Measurements from ENCODE around the gene GNAI3. TPM values are rescaled to one million over a fixed set of nuclear protein-coding genes. Genes with fewer than 3 reads are reported as not detected.

GNAI3 gene
- polyA plus RNA-seq, 12 donors, result 6.2 to 10.7 (median 7.6) TPM; not detected in 1

GRCh38 chr1:109621379-109622136 lies 73.1 kb downstream of the GNAI3 start:
- DNase-seq, result no peak

- no peak for DNase-seq
Measured at GRCh38 chr1:109622137-109622892, 73.9 kb downstream of the GNAI3 start.

- DNase-seq, result no peak
Measured at GRCh38 chr1:109622895-109623294, 74.5 kb downstream of the GNAI3 start.

DNA sequence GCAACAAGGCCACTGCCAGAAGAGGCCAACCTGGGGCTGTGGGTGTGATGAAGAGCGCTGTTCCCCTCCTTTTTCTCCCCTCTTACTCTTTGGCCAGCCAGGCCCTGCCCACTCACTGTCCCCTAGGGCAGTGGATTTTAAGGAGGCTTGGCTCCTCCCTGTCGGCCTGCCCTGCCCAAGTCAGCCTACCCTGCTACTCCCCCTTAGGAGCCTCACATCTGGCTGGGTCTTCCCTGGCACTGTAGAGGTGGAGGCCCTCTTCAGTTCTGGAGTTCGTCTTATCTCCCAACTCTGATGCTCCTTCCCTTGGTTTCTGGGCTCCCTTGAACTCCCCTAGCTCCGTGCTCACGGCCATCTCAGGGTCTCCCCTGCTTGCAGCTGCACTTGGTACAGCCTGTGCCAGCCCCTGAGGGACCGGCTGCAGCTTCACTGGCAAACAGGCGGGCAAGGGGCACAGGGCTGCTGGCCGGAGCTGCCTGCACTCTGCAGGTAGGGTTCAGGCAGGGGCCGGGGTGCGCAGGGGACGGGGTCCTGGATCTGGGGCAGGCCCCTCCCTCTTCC lies 75.3 kb downstream of the GNAI3 start:
- DNase-seq, result no peak

GRCh38 chr1:109624201-109625010 lies 76.0 kb downstream of the GNAI3 start:
- DNase-seq, result no peak

DNA sequence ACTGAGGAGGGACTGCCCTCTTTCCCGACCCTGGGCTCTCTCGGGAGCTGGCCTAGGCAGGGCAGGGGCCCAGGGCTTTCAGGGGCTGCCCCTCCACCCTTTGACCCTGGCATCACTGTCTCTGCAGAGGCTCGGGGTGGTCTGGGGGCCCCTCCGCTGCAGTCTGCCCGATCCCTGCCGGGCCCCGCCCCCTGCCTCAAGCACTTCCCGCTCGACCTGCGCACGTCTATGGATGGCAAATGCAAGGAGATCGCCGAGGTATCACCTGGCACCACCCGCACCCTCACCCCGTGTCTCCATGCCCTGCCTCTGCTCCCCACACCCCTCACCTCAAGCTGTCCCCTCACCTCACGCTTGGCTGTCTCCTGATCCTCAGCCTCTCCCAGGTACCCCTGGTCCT lies 76.8 kb downstream of the GNAI3 start:
- DNase-seq, result no peak

DNA sequence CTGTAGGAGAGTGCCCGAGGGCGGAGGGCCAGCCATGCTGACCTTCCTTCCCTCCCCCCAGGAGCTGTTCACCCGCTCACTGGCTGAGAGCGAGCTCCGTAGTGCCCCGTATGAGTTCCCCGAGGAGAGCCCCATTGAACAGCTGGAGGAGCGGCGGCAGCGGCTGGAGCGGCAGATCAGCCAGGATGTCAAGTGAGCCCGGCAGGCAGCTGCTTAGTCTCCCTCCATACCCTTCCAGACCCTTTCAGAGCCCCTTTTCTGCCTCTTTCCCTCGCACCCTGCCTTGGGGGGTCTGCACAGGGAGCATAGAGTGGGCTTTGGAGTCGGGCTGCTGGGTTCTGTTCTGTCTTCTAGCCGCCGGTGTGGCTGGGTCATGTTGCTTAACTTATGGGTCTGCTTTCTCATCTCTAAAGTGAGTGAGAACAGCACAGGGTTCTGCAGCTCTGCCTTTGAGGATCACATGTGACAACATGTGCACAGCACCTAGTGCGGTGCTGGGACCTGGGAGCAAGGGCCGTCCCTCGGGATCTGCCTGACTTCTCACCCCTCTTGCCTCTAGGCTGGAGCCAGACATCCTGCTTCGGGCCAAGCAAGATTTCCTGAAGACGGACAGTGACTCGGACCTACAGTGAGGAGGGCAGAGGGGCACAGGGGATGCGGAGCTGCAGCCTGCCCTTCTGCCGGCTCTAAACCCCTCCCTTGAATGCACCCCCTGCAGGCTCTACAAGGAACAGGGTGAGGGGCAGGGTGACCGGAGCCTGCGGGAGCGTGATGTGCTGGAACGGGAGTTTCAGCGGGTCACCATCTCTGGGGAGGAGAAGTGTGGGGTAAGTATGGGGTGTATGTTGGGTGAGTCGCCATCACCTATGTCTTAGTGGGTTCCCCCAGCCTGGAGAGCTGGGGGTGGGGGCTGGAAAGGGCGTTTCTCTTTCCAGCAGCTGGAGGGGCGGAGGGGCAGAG lies 77.5 kb downstream of the GNAI3 start:
- no peak for DNase-seq

GRCh38 chr1:109626682-109627408 lies 78.4 kb downstream of the GNAI3 start:
- DNase-seq, result no peak

DNA sequence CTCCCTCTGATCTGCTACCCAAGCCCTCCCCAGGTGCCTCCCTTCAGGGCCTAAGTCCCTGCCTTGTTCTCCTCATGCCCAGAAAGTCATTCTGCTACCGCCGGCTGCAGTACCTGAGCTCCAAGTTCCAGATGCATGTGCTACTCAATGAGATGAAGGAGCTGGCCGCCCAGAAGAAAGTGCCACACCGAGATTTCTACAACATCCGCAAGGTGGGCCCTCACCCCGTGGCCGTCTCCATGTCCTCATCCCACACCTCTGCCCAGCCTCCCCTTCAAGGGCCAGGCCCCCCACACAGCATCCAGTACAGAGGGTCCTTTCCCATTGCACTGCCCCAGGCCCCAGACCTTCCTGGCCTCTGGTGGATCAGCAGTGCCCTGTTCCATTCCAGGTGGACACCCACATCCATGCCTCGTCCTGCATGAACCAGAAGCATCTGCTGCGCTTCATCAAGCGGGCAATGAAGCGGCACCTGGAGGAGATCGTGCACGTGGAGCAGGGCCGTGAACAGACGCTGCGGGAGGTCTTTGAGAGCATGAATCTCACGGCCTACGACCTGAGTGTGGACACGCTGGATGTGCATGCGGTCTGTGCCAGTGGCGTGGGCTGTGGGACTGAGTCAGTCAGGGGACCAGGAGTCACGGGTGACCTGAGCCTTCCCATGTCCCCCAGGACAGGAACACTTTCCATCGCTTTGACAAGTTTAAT lies 79.4 kb downstream of the GNAI3 start:
- no peak for DNase-seq

GRCh38 chr1:109628540-109629321 lies 80.3 kb downstream of the GNAI3 start:
- no peak for DNase-seq

DNA sequence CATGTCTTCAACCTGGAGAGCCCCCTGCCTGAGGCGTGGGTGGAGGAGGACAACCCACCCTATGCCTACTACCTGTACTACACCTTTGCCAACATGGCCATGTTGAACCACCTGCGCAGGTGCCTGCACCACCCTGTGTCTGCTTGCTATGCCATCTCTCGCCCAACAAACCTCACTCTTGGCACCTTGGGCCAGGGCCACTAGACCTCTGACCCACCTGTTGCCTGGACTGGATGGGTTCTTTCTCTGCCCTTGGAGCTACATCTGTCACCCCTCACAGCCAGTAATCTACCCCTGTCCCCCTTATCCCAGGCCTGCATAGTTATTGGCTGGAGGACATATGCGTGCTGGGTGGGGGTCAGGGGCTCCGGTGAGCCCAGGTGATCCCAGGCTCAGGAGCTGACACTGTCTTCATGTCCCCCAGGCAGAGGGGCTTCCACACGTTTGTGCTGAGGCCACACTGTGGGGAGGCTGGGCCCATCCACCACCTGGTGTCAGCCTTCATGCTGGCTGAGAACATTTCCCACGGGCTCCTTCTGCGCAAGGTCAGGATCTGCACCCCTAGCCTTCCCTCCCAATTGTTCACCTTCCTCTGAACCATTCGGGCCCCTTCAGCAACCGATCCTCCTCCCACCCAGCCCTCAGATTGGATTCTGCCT lies 81.1 kb downstream of the GNAI3 start:
- DNase-seq, result no peak

- DNase-seq, result no peak
Measured at GRCh38 chr1:109630081-109630897, 81.9 kb downstream of the GNAI3 start.

DNA sequence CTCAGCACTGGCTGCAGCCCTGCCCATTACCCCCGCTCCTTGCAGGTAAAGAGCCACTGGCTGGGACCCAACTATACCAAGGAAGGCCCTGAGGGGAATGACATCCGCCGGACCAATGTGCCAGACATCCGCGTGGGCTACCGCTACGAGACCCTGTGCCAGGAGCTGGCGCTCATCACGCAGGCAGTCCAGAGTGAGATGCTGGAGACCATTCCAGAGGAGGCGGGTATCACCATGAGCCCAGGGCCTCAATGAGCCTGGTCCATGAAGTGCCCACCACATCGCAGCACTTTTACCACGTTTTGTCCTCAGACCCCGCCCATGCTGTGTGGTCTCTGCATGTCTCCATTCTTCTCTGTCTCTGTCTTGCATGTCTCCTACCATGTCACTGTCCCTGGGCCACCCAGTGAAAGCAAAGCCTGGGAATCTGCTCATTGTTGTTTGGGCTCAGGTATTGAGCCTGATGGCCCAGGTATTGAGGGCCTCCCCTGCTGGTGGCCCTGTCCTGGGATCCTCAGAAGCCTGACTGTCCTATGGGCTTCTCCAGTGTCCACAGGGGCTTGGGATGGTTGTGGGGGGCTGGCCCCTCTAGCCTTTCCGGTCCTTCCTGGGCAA lies 82.6 kb downstream of the GNAI3 start:
- no peak for DNase-seq

- no peak for DNase-seq
Measured at GRCh38 chr1:109631513-109632505, 83.4 kb downstream of the GNAI3 start.

GRCh38 chr1:109632671-109633346 lies 84.4 kb downstream of the GNAI3 start:
- peak; percentile 69 for DNase-seq
